ENCODE data around the gene HDAC4. TPM values are rescaled to one million over a fixed set of nuclear protein-coding genes. Genes with fewer than 3 reads are reported as not detected.

The HDAC4 gene
- total and polyA plus RNA-seq, 9 donors, result 7.0 to 74.0 (median 46.3) TPM

- Histone ChIP-seq H3K27ac (no peak overlapping the region), H3K9me3 (no peaks in the 10 kb centered on the region), H3K36me3 (no peaks in the 10 kb centered on the region), H3K4me3 (no peak overlapping the region), H3K4me1 (ENCODE audit: insufficient read depth) (peaks cover 17% of the 10 kb centered on the region), H3K27me3 (no peaks in the 10 kb centered on the region)
- WGBS, 3 donors, result 91 to 94% (median 92%) methylated on average over 18 of the region's 18 CpGs
- TF ChIP-seq EP300 (IDR thresholded peaks at IDR 0.05) (no peak), POLR2A (IDR thresholded peaks at IDR 0.05) (no peak), CTCF (IDR thresholded peaks at IDR 0.05) (no peak)
- no peak for DNase-seq
- intact Hi-C loops (cut with DNase I), result no loop called here
Measured at GRCh38 chr2:239118675-239119211, 282.1 kb downstream of the HDAC4 start.

- Histone ChIP-seq H3K27me3 (no peaks in the 10 kb centered on the region), H3K27ac (no peak overlapping the region), H3K9me3 (no peaks in the 10 kb centered on the region), H3K36me3 (no peaks in the 10 kb centered on the region), H3K4me1 (ENCODE audit: insufficient read depth) (peaks cover 17% of the 10 kb centered on the region), H3K4me3 (no peak overlapping the region)
- TF ChIP-seq EP300 (IDR thresholded peaks at IDR 0.05) (no peak), POLR2A (IDR thresholded peaks at IDR 0.05) (no peak), CTCF (IDR thresholded peaks at IDR 0.05) (no peak)
- 92 to 95% (median 95%) methylated on average over 26 of the region's 26 CpGs for WGBS, 3 donors
- intact Hi-C loops (cut with DNase I), result no loop called here
- no peak for DNase-seq
Measured at GRCh38 chr2:239118264-239118663, 282.6 kb downstream of the HDAC4 start.

GRCh38 chr2:239117831-239118230 is 283.0 kb downstream of the HDAC4 start:
- TF ChIP-seq CTCF (IDR thresholded peaks at IDR 0.05) (no peak), EP300 (IDR thresholded peaks at IDR 0.05) (no peak), POLR2A (IDR thresholded peaks at IDR 0.05) (no peak)
- H3K4me3 ChIP-seq, result no peak overlapping the region
- no peaks in the 10 kb centered on the region for H3K36me3 ChIP-seq
- WGBS, 3 donors, result 95 to 97% (median 95%) methylated on average over 18 of the region's 18 CpGs
- no peak overlapping the region for H3K27ac ChIP-seq
- DNase-seq, result no peak
- H3K4me1 ChIP-seq (ENCODE audit: insufficient read depth), result peaks cover 19% of the 10 kb centered on the region
- no peaks in the 10 kb centered on the region for H3K9me3 ChIP-seq
- H3K27me3 ChIP-seq, result no peaks in the 10 kb centered on the region
- intact Hi-C loops (cut with DNase I), result no loop called here

GRCh38 chr2:239116456-239117246 is 284.2 kb downstream of the HDAC4 start:
- no peak overlapping the region for H3K4me3 ChIP-seq
- no peak overlapping the region for H3K27ac ChIP-seq
- no peaks in the 10 kb centered on the region for H3K36me3 ChIP-seq
- H3K9me3 ChIP-seq, result no peaks in the 10 kb centered on the region
- TF ChIP-seq CTCF (IDR thresholded peaks at IDR 0.05) (no peak), EP300 (IDR thresholded peaks at IDR 0.05) (no peak), POLR2A (IDR thresholded peaks at IDR 0.05) (no peak)
- WGBS, 3 donors, result 90 to 96% (median 92%) methylated on average over 25 of the region's 25 CpGs
- H3K27me3 ChIP-seq, result no peaks in the 10 kb centered on the region
- DNase-seq, result no peak
- intact Hi-C loops (cut with DNase I), result no loop called here
- peaks cover 18% of the 10 kb centered on the region for H3K4me1 ChIP-seq (ENCODE audit: insufficient read depth)
